ENCODE measurements around the gene RNF175.

DNA sequence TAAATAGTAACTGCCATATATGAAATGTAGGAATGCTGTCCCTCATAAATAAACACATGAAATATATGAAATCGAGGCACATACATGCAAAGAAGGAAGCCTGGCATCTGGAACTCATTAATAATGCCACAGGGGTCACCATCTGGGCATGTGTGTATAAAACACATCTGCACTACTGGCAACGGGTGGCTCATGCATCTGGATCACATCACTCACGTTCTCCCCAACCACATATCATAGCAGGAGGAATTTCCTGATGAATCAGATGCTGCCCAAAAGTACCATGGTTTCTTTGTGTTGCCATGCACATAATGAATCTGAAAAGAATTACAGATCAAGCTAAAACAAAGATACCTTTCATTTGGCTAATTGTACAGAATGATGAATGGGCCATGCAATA is 28.6 kb downstream of the RNF175 start:
- TF ChIP-seq FOXP2 (optimal IDR thresholded peaks at IDR 0.05; ENCODE audit: control extremely low read depth, extremely low read length, insufficient read depth) (no peak), POLR2AphosphoS5 (IDR thresholded peaks at IDR 0.05; ENCODE audit: borderline replicate concordance, low read depth, low read length) (peak; percentile 54; the same call in 1 of the 2 replicates)

Data from SK-N-MC (cell line).